ENCODE results near the gene TICAM2. TPM values are rescaled to one million over a fixed set of nuclear protein-coding genes. Genes with fewer than 3 reads are reported as not detected.

The TICAM2 gene
- total and polyA plus RNA-seq, 2 of the 8 experiments (the other 6 are each of a cell fraction or from before 2014, with no cell fraction given): 0.02 TPM; not detected in 1

- Histone ChIP-seq H3K27me3 (replicated peaks in 1 of 4; ENCODE audit: control insufficient read depth in 3 of 4, extremely low read depth in 1 of 4, insufficient read depth in 3 of 4, low read length in 3 of 4) (no peaks in the 10 kb centered on the region), H3K4me1 (replicated peaks in 1 of 4; ENCODE audit: control insufficient read depth in 3 of 4, insufficient read depth in 4 of 4, low read length in 3 of 4) (no peaks in the 10 kb centered on the region), H3K9ac (replicated peaks in 1 of 4; ENCODE audit: extremely low read depth in 1 of 4, low read depth in 3 of 4, low read length in 3 of 4) (no peak overlapping the region), H2AK5ac (ENCODE audit: low read depth, low read length) (no peak overlapping the region), H3K9me3 (ENCODE audit: insufficient read depth in 2 of 2, low read depth in 1 of 2, low read length in 1 of 2) (peaks cover 3% of the 10 kb centered on the region in 2 experiments; a peak in 2 of 4 replicates), H3K36me3 (ENCODE audit: control insufficient read depth in 2 of 4, insufficient read depth in 4 of 4, low read length in 3 of 4) (no peaks in the 10 kb centered on the region), H3K79me1 (ENCODE audit: low read depth, low read length) (no peaks in the 10 kb centered on the region), H3K4me2 (ENCODE audit: insufficient read depth in 1 of 2, low read depth in 2 of 2, low read length in 2 of 2) (no peak overlapping the region), H3K4me3 (ENCODE audit: extremely low read depth in 1 of 4, insufficient read depth in 2 of 4, low read depth in 3 of 4, low read length in 4 of 4) (no peak overlapping the region), H2BK120ac (replicated peaks; ENCODE audit: low read depth, low read length) (no peak overlapping the region), H4K5ac (ENCODE audit: insufficient read length, low read depth, low read length) (no peak overlapping the region), H2BK5ac (ENCODE audit: low read depth, low read length) (no peak overlapping the region), H3K4ac (replicated peaks; ENCODE audit: insufficient read length, low read depth, low read length) (no peak overlapping the region), H2BK12ac (ENCODE audit: low read depth, low read length) (no peak overlapping the region), H4K8ac (ENCODE audit: extremely low read depth, insufficient read depth, low read length) (no peak overlapping the region), H3K56ac (replicated peaks; ENCODE audit: insufficient read length, low read depth, low read length) (no peak overlapping the region), H2AFZ (ENCODE audit: low read length) (no peak overlapping the region), H3K79me2 (ENCODE audit: control insufficient read depth in 1 of 2, insufficient read depth in 2 of 2, low read length in 2 of 2) (no peaks in the 10 kb centered on the region), H2BK15ac (ENCODE audit: low read length) (no peak overlapping the region), H3K23me2 (ENCODE audit: low read depth, low read length) (no peaks in the 10 kb centered on the region), H4K20me1 (replicated peaks in 1 of 2; ENCODE audit: control insufficient read depth in 1 of 2, insufficient read depth in 2 of 2, low read length in 2 of 2) (no peaks in the 10 kb centered on the region), H2BK20ac (ENCODE audit: low read length) (no peak overlapping the region), H3K23ac (ENCODE audit: insufficient read length) (no peak overlapping the region), H3K18ac (ENCODE audit: extremely low read depth, low read length) (no peak overlapping the region), H3K14ac (ENCODE audit: insufficient read length) (no peak overlapping the region), H3K27ac (ENCODE audit: low read depth, low read length) (no peak overlapping the region), H4K91ac (replicated peaks; ENCODE audit: insufficient read length, low read length) (no peak overlapping the region)
- POLR2A ChIA-PET (ENCODE audit: partially characterized antibody): interaction anchor here (1.2 kb wide), 1 partner anchor 255 kb away, joined by 4 read pairs; the partner anchor contains the start of gene CCDC112
- no peak for DNase-seq (ENCODE audit: low read depth in 1 of 2, low spot score in 2 of 2)
- CTCF ChIA-PET (ENCODE audit: partially characterized antibody): interaction anchor here (0.5 to 8.4 kb wide), 5 partner anchors 10 to 1285 kb away, joined by 3 to 107 read pairs (median 6); no protein-coding TSS in a partner anchor
- FAIRE-seq: no peak
- WGBS, 2 experiments (ENCODE audit: extremely low coverage in 1 of 2, insufficient coverage in 1 of 2, insufficient read length in 1 of 2, insufficient replicate concordance in 2 of 2, low coverage in 1 of 2, low lambda C conversion rate in 2 of 2, missing lambda C conversion rate in 1 of 2): 90% methylated on average over 4 of the region's 4 CpGs; no CpG with 5 or more reads in 1 of the 2 experiments
- TF ChIP-seq SIN3A (conservative IDR thresholded peaks at IDR 0.05 in 1 of 2, IDR thresholded peaks at IDR 0.05 in 1 of 2; ENCODE audit: low read depth in 1 of 2, low read length in 2 of 2) (no peak), TAF1 (IDR thresholded peaks at IDR 0.05; ENCODE audit: low read depth, low read length) (no peak), SP4 (IDR thresholded peaks at IDR 0.05; ENCODE audit: low read length) (no peak), PHF8 (conservative IDR thresholded peaks at IDR 0.05; ENCODE audit: low read depth, low read length) (no peak), HDAC6 (IDR thresholded peaks at IDR 0.05; ENCODE audit: low read depth, low read length) (no peak), BACH1 (IDR thresholded peaks at IDR 0.05; ENCODE audit: low read length) (no peak), ATF2 (IDR thresholded peaks at IDR 0.05; ENCODE audit: low read length) (no peak), POU5F1 (IDR thresholded peaks at IDR 0.05; ENCODE audit: low read depth, low read length) (no peak), JUND (IDR thresholded peaks at IDR 0.05; ENCODE audit: low read length) (no peak), RFX5 (IDR thresholded peaks at IDR 0.05; ENCODE audit: borderline replicate concordance, low read depth, low read length) (no peak), CHD2 (IDR thresholded peaks at IDR 0.05; ENCODE audit: low read length) (no peak), POLR2A (IDR thresholded peaks at IDR 0.05; ENCODE audit: control extremely low read depth in 1 of 2, low read depth in 2 of 2, low read length in 2 of 2) (no peak), E2F6 (IDR thresholded peaks at IDR 0.05) (no peak)
Observed at GRCh38 chr5:115551415-115551814, 50.9 kb downstream of the TICAM2 start.

All from H1 (cell line).